DMS53 (cell line): ENCODE results near the gene TMTC4.

Experiments
- DNase-seq: peaks from one replicate; lab custom pipeline; 2025; lab: John Stamatoyannopoulos, UW

The TMTC4 gene

DNA sequence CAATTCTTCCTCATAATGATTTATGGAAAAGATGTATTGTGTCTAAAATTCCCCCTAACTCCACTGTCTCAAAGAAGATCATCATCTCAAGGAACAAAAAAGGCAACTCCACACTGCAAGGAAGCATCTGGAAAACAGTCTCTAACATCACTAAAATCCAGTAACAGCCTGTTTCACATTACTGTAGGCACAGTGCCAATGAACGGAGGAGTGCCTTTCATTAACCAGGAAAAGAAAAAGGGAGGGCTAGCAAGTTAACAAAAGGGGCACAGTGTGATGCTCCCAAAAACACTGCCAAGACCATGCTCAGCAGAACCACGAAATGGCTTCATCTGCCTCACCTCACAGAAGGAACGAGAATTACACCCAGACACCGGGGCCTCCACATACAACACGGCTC is 8.5 kb downstream of the TMTC4 start:
- DNase-seq = no peak

DNA sequence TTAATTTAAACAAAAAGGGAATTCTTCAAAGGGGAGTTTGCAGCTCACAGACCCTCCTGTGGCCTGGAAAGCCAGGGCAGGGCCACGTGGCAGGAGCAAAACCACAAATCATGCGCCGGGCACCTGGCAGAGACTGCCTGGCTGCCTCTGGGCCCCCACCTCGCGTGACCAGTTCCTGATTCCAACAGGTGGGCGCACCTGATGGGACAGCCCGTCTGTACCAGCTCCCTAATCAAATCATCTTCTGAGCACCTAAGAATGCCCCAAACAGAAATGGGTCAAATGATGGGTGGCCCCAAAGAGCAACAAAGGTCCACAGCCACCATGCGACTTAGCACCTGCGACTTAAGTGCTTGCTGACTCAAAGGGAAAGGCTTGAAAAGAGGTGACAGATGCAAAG is 9.2 kb downstream of the TMTC4 start:
- DNase-seq = no peak

DNA sequence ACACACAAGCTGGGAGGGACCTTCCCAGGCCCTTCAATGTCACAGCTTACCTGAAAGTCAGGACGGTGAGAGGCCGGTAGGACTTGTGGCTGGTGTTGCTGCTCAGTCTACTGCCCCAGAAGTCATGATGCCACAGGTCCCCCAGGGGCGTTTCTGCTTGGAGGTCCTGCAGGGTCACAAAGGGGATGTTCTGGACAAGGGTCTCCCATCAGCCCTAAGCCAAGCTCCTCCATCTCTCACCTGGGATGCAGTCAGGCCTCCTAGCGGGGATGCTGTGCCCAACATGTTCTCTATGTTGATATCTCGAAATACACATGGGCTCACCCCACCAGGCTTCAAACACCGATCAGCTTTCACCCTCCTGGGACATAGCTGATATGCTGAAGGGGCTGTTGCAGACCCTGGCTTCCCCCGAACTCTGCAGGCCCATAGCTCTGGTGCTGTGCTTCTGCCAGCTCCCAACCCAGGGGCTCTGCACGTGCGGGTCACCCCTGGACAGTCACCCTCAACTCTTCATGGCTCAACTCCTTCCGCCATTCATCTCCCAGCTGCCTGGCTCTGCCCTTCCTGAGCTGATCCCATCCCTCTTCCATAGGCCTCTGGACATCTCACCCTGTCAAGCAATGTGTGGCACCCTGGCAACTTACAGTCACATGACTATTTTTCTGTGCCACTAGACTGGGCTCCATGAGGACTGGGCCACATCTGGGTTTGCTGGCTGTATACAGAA is 10.3 kb downstream of the TMTC4 start:
- no peak for DNase-seq

DNA sequence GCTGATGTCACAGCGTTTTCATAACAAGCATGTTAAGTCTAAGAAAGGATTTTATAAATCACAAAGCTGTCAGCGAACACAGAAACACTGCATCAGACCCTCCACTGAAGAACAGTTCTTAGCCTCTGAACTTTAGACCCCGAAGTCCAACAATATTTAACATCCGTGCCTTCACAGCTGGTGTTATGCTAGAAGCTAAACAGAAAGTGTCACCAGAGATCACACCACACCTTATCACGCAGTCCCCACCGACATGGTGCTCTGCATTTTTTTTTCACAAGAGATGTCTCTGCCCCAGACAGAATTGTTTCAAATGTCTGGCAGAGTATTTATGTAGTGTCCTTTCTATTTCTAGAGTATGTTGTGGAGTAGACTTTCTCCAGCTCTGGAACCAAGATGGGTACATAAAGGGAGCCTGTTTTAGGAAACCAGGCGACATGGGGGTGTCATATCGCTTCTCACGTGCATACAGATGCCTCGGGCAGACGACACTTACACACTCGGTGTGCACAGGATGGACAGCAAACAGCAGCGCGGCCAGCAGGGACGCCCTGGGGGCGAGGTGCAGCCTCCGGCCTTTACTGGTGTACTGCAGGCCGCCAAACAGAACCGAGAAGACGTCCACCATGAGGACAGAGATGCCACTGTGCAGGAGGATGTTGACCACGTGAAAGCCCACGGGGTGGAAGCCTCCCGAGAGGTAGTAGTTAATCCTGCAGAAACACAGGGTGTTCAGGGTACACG is 12.0 kb downstream of the TMTC4 start:
- DNase-seq = no peak

DNA sequence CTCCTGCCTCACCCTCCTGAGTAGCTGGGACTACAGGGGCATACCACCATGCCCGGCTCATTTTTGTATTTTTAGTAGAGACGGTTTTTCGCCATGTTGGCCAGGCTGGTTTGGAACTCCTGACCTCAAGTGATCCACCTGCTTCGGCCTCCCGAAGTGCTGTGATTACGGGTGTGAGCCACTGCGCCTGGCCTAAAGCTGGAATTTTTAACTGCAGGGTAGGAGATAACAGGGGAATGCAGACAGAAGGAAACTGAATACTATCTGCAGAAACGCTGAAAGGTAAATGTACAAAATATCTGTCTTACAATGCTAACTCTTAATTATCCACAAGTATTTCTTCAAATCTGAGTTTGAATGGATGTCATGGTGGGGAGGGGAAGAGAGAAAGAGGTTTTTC is 13.8 kb downstream of the TMTC4 start:
- no peak for DNase-seq

DNA sequence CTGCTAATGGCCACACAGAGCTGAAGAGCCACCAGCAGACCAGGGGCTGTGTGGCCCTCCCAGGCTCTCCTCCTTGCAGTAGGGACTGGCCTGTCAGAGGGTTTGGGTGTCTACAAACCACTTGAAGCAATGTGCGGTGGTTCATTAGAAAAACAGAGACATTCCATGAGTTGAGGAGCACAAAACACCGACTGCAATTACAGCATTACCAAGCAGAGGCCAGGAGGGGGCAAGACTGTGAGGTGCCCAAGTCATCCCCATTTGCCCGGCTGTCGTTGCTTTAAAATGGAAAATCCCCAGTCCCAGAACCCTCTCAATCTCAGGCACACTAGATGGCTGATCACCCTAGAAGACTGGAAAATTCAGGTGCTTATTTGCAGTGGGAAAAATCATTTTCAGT is 15.0 kb downstream of the TMTC4 start:
- no peak for DNase-seq

DNA sequence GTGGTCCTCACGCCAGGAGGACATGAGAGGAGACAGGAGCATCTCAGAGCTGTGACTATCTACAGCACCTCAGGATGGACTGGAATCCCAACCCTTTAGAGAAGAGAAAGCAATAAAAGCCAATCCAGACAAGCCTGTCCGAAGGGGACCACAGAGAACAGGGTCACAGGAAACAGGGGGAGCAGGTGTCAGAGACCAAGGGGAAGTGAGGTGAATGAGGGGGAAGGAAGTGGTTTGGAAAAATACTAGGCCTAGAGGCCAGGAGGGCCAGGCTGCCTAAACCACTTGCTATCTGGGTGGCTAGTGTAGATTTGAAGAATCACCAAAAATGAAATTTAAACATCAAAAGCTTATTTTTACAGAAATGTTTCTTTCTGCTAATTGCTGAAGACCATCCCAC is 16.2 kb downstream of the TMTC4 start:
- no peak for DNase-seq

DNA sequence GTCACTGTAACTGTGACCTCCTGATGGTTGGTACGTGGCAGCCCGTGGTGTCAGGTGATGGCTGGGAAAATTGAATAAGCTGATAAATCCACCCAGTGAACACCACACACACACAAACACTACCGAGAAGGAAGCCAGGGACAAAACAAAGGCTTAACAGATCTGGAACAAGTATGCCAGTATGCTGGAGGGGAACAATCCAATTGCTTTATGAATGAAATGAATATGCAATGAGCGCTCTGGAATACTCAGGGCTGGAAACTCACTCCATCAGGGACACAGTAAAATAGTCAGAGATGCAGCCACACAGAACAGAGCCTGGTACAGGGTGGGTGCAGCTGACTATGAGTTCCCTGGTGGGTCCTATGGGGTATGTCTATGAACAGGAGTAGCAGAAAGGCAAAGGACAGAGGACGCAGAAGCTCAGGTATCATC is 16.7 kb downstream of the TMTC4 start:
- DNase-seq = no peak

DNA sequence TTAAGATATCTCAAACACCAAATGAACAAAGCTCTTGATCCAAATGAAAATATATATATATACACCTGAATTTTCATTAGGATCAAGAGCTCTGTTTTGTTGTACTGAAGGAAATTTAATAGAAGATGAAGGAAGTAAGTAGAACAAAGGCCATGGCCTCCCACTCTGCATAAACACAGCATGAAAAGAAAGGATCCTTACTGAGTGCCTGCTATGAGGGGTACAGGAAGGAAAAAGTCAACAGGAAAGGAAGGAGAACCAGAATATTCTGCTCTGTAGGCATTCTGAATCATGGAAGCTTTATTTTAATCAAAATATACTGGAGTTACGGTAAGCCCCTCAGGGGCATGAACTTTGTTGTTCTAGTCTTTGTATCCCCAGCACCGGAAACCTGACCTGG is 22.1 kb downstream of the TMTC4 start:
- DNase-seq = no peak

DNA sequence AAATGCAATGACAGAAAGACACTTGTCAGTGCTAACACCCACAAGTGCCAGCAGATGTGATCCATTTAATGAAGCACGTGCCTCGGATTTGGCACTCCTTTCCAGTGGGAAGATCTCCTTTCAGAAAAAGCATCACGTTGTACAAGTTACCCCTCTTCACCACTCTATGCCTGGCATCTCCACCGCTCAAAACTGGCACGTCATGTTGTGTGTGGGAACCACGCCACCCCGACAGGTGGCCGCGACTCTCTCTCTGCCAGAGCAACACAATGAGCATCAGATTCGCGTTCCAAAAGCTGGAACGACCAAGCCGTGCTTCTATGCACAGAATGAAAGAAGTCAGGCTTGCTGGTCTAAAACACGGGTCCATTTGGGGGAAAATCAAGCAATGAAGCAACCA is 24.3 kb downstream of the TMTC4 start:
- DNase-seq = no peak

DNA sequence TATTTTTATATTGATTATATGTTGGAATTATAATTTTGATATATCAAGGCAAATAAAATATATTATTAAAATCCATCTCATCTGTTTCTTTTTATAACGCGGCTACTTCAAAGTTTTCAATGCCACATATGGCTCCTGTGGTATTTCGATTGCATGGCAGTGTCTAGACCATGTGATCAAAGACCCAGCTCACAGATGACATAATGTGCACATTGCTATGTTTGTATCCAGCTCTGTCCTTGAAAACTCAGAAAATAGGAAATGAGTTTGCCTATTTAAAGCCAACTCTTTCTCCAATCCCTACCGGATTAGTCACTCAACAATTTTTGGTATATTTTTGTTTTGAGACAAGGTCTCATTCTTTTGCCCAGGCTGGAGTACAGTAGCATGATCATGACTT is 26.2 kb downstream of the TMTC4 start:
- DNase-seq = no peak

DNA sequence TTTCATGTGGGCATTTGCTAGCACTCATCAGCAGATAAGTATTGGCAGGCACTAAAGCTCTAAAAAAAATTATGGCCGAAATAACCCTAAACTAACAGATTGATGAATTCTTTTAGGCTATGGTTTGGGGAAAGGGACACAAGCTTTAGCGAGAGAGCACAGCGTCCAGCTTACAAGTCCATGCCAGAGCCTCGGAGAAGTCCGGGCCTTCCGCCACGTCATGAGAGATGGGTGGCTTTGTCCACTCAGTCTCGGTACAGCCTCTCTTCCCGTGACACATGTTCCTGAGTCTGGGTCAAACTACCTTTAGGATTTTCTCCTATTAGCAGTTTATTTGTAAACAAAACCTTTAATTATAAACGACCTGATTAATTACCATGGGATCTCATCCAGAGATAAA is 27.7 kb downstream of the TMTC4 start:
- no peak for DNase-seq

DNA sequence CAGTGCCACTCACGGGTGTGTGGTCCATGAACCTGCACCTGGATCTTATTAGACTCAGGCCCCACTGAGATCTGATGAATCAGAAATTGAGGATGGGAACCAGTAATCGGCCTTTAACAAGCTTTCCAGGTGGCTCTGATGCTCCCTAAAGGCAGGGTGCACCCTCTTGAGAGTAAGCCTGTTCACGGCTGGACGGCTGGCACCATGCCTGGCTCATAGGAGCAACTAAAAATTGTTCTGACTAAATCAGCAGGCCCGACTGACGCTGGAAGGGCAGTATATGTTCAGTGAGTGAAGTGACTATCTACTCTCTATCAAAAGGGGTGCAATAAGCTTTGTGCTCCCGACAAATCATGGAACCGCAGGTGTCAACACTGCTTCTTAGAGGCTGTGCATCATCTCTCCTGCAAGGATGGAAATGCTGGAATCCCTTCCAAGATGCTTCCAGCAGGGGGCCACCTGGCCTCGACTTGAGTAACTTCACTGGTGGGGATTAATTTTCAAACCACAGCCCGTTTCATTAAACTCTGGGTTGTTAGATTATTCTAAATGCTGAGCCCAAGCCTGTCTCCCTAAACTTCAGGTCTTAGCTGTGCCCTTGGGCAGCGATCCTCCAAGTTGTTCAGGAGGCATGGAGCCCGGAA is 28.4 kb downstream of the TMTC4 start:
- DNase-seq = peak; percentile 17

DNA sequence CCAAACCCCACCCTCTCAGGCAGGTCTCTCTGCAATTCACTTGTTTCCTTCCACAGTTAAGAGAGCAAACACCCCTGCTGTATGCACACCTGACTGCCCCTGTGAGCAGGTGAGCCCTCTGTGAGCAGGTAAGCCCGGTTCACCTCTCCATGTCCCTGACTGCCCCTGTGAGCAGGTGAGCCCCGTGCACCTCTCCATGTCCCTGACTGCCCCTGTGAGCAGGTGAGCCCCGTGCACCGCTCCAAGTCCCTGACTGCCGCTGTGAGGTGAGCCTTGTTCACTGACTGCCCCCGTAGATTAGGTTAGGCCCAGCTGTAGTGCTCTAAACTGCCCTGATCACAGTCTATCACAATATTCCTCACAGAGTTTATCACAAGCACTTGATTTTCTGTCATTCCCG is 29.2 kb downstream of the TMTC4 start:
- no peak for DNase-seq

DNA sequence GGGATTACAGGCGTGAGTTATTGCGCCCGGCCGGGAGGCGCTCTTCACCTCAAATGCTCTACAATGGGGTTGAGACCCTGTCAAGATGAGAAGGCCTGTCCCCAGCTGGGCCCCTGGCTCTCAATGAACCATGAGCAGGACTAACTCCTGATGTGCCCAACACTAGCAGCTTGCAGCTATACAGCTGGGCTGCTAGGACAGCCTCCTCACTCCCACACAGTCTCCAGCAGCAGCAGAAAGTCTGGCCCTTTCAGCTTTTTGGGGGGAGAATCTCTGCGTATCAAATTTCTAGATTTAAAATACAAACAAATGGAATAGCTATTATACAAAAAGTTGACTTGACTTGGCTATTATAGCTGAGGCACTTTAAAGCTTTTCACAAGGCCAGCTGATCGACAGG is 30.2 kb downstream of the TMTC4 start:
- no peak for DNase-seq

DNA sequence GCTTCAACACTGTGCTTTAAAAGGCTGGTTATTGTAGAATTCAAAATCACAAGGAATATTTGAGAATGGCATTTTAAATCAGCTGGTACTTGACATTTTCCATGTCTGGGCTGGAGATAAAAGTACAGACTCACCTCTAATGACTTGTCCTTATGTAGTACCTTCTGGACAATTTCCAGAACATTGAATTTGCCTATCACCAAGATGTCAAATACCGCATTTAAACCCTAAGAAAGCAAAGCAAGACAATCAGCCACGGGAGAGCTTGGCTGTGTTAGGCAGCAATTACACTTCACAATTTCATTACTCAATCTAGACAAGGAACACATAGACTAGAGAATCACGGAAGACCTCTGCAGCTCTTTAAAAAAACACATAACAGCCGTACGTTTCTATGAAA is 36.8 kb downstream of the TMTC4 start:
- no peak for DNase-seq

DNA sequence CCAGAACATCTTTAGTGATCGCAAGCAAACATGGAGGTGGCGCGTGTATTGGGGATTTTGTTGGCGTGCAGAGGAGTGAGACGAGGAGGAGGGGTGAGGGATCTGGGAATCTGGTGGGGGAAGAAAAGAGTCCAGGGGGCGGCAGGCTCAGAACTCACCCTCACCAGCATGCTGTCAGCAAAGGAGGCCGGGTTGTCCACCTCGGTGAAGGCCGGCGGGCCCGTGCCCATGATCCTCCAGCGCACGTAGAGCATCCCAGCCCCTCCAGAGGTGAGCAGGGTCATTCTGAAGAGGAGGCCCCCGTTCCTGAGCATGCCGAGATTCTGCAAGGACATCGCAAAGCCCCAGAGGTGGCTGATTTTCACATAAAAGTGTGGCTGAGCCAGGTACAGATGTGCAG is 37.2 kb downstream of the TMTC4 start:
- DNase-seq = no peak

DNA sequence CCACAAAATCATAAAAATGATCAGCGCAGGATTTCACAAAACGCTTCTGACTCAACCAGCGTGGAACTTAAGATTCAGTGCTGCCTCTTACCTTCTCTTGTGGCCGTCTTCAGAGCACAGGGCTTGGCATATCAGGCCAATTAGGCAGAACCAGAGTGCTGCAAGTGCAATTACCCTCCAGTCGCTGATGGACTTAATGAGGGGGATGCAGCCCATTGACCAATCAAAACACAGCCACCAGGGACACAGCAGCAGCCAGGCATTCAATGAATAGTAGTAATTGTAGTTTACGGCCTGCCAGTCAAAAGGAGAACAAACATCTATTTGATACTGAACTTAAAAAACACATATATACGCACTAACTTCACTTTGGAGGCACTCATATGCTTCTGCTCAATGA is 38.2 kb downstream of the TMTC4 start:
- no peak for DNase-seq

DNA sequence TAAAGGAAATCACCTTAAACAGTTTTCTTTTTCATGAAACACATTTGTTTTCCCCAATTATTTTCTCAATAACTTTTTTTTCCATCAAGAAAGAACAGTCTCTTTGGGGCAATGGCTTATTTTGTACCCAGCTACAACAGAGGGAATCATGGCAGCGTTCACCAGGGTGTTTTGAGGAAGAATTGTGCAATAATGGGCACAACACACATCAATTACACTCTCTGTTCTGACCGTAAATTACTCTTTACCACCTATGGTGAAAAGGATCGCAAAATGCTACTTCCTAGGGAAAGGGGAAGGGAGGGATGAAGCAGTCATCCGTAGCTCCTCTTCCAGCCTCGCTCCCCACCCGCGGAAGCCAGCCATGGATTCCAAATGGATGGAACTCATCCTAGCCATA is 38.6 kb downstream of the TMTC4 start:
- DNase-seq = no peak

DNA sequence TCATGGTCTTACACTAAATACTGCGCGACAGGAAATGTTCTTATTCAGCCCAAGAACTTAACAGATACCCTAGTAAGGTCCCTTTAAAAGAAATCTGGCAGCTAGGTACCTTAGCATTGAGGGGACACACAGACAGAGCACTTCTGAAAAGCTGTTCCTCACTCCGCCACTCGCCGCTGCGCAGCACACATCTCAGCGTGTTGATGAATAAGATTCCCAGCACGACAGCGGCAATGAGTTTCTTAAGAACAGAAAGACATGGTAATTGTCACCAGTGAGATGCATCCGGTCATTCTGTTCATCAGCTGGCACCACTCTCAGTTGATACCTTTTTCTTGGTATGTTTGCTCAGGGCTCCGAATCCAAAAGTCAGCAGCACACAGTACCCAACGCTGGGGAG is 39.9 kb downstream of the TMTC4 start:
- DNase-seq = no peak

DNA sequence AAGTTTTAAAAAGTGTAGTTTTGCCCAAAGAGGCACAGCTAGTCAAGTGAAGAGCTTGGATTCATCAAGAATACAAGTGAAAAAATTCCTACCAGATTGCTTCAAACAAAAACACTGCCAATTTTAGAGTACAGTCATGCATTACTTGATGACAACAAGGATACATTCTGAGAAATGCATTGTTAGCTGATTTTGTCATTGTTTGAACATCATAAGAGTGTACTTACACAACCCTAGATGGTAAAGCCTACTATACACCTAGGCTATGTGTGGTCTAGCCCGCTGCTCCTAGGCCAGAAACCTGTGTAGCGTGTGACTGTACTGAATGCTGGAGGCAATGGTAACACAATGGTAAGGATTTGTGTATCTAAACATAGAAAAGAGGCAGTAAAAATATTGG is 41.1 kb downstream of the TMTC4 start:
- no peak for DNase-seq

DNA sequence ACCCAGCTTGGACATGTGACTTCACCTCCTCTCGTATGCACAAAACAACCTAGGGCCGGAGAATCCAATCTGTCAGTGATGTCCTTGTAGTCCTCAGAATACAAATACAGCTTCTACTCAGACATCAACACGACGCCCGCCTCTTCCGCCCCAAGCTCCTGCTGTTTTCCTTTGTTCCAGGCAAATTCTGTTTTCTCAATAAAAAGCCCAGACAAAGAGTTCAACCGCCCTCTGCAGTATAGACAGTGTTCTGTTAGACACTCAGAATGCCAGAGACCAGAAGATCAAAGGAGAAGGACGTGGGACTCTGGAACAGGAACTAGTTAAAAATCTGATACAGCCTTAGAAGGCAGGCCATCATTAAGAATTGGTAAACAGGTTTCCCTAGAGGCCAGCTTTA is 44.0 kb downstream of the TMTC4 start:
- DNase-seq = no peak

DNA sequence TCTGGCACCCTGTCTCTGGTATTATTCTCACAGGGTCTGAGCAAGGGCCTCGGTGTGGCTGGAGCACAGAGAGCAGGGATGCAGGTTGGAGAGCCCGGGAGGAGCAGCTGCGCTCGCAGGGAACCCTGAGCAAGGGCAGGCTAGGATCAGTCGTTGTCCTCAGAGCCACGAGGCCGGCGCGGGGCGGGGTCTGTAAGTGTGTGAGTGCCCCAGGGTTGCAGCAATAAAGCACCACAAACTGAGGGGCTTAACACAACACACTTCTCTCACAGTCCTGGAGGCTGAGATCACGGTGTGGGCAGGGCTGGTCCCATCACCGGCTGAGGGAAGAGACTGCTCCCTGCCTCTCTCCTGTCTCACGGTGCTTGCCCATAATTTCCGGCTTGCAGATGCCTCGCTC is 47.5 kb downstream of the TMTC4 start:
- no peak for DNase-seq
